ES-I3 (cell line): ENCODE data around the gene SBK3.
A peak's percentile ranks its signal among the peaks of the same experiment; 100 is the strongest.
"Not testable (repeated sequence)": the region's sequence is repeated elsewhere in the genome, so short reads cannot be mapped to it uniquely, and the experiment has no call there.

Source experiments
- H3K36me3 ChIP-seq: 2 replicates; pipeline ENCODE4 v1.6.1; 2013; ENCODE audit warnings: mild to moderate bottlenecking, low read length, control low read depth, moderate library complexity; ENCODE audit not compliant: insufficient read depth
- H3K4me1 ChIP-seq: 2 replicates; pipeline ENCODE4 v1.6.1; 2013; ENCODE audit warnings: mild to moderate bottlenecking, control low read depth, low read length; ENCODE audit not compliant: insufficient read depth
- H3K9ac ChIP-seq: 2 replicates; pipeline ENCODE4 v1.6.1; 2013; ENCODE audit warnings: low read depth, mild to moderate bottlenecking, low read length, moderate library complexity
- H3K9me3 ChIP-seq: 2 replicates; pipeline ENCODE4 v1.6.1; 2013; ENCODE audit warnings: mild to moderate bottlenecking, low read length, moderate library complexity; ENCODE audit not compliant: control insufficient read depth, insufficient read depth

Gene SBK3

DNA sequence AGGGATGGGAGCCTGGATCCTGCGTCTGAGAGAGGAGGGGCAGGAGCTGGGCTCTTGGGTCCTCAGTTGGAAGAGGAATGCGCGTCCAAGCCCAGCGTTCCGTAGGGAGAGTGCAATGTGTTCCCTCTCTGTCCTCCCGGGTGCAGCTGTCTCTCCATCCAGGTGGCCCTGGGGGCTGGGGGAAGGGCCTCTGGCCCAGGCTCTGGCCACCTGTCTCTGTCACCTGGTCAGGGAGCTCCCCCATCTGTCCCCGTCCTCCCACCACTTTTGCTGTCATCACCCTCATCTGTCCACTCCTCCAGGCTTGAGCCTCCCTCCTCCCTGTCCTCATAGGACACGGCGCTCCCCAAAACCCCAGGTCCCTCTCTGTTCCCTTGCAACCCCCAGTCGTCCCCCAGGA, 4.7 kb downstream of the SBK3 start:
- Histone ChIP-seq H3K4me1 (peaks cover 14% of the 10 kb centered on the region; the same call in 1 of the 2 replicates), H3K36me3 (peaks cover 1% of the 10 kb centered on the region), H3K9me3 (no peaks in the 10 kb centered on the region), H3K9ac (no peak overlapping the region)

DNA sequence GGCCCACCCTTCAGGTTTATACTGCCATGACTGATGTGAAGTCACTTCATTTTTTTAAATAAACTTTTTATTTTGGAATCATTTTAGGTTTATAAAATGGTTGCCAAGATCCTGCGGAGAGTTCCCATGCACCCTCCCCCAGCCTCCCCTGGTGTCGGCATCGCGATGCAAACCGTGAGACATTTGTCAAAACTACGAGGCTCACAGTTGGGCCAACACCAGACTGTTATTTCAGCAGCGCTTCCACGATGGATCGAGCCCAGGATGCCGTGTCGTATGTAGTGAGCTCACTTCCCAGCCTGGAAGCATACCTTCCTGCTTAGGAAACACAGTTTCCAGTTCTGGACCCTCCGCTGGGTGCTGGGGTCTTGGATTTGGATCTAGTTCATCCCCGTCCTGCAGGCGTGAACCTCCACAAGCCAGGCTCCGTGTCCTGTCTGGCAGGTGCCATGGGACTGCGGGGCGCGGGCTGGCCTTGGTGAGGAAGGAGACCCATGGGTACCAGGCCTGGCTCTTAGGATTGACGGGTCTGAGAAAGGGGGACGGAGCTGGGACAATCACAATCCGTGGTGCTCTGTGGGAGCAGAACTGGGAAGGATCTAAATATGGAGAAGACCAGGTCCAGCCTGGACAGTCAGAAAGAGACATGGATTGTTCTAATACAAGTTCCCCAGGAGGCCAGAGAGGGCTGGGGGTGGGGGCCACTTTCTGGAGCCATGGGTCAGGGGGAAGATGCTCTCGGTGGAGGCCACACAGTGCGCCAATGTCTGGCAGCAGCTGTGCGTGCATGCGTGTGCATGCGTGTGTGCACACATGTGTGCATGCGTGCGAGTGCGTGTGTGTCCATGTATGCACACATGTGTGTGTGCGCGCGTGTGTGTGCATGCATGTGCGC, 6.0 kb downstream of the SBK3 start:
- H3K9me3 ChIP-seq, result no peaks in the 10 kb centered on the region
- no peak overlapping the region for H3K9ac ChIP-seq
- peaks cover 6% of the 10 kb centered on the region; the same call in 1 of the 2 replicates for H3K4me1 ChIP-seq
- peaks cover 2% of the 10 kb centered on the region for H3K36me3 ChIP-seq

GRCh38 chr19:55538132-55538531, 7.2 kb downstream of the SBK3 start:
- Histone ChIP-seq H3K4me1 (peaks cover 6% of the 10 kb centered on the region; the same call in 1 of the 2 replicates), H3K9me3 (no peaks in the 10 kb centered on the region), H3K36me3 (peaks cover 2% of the 10 kb centered on the region; the same call in 1 of the 2 replicates), H3K9ac (peak overlapping the region; percentile 9; the same call in 1 of the 2 replicates)

- peak overlapping the region; percentile 9; the same call in 1 of the 2 replicates for H3K9ac ChIP-seq
Measured at GRCh38 chr19:55537741-55538111, 7.6 kb downstream of the SBK3 start.

GRCh38 chr19:55536951-55537740, 8.2 kb downstream of the SBK3 start, which contains the start of gene SBK2:
TSS of gene SBK2 (minus strand) at chr19:55537133. CDS start at chr19:55536294, 839 bp downstream.
- no peaks in the 10 kb centered on the region for H3K9me3 ChIP-seq

More at GRCh38 chr19:55537741-55538111, 7.6 kb downstream of the SBK3 start:
- peaks cover 6% of the 10 kb centered on the region; the same call in 1 of the 2 replicates for H3K4me1 ChIP-seq
- no peaks in the 10 kb centered on the region for H3K9me3 ChIP-seq
- H3K36me3 ChIP-seq, result peaks cover 2% of the 10 kb centered on the region; the same call in 1 of the 2 replicates

DNA sequence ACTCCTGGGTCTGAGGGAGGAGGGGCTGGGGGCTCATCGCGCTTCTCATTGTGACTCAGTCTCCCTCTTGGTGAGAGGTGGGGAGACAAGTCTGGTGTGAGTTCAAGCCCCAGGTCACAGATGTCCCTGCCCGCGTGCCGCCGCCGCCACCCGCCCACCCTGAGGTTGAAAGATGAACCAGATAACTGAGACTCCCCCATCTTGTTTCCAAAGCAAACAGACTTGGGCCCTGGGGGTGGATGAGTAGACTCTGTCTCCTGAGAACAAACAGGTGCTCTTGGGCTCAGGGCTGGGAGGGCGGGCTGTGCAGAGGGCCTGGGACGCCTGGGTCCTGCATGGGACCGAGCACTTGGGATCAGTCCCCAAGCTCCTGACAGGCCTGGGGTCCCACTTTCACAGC, 9.0 kb downstream of the SBK3 start:
- peaks cover 2% of the 10 kb centered on the region; the same call in 1 of the 2 replicates for H3K36me3 ChIP-seq
- H3K9me3 ChIP-seq, result no peaks in the 10 kb centered on the region
- peaks cover 6% of the 10 kb centered on the region; the same call in 1 of the 2 replicates for H3K4me1 ChIP-seq

More at GRCh38 chr19:55536951-55537740, 8.2 kb downstream of the SBK3 start, which contains the start of gene SBK2:
- Histone ChIP-seq H3K36me3 (peaks cover 2% of the 10 kb centered on the region; the same call in 1 of the 2 replicates), H3K4me1 (peaks cover 6% of the 10 kb centered on the region; the same call in 1 of the 2 replicates), H3K9ac (peak within 1 kb of the TSS; percentile 44; the same call in 1 of the 2 replicates)

DNA sequence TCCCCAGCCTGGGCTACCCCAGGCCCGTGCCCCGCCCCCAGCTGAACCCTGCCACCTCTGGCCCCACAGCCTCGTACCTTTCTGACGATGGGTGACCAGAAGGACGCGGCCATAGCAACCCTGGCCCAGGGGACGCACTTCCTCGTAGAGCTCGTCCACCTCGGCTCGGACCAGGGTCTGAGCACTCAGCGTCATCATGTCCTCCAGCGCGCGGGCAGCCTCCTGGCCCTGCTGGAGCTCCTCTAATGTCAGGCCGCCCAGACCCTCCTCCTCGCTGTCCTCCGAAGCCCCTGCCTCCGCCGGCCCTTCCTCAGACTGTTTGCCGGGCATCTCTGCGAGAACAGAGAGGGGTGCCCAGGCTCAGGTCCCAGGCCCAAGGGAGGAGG, 9.4 kb downstream of the SBK3 start:
- H3K36me3 ChIP-seq, result peaks cover 2% of the 10 kb centered on the region; the same call in 1 of the 2 replicates
- no peaks in the 10 kb centered on the region for H3K9me3 ChIP-seq
- H3K9ac ChIP-seq, result no peak overlapping the region
- peaks cover 6% of the 10 kb centered on the region; the same call in 1 of the 2 replicates for H3K4me1 ChIP-seq

More for the DNA sequence above, 9.0 kb downstream of the SBK3 start:
- H3K9ac ChIP-seq, result peak overlapping the region; percentile 44; the same call in 1 of the 2 replicates

- Histone ChIP-seq H3K36me3 (peaks cover 2% of the 10 kb centered on the region; the same call in 1 of the 2 replicates), H3K4me1 (peaks cover 6% of the 10 kb centered on the region; the same call in 1 of the 2 replicates), H3K9ac (no peak overlapping the region), H3K9me3 (no peaks in the 10 kb centered on the region)
Measured at GRCh38 chr19:55535173-55535964, 10.0 kb downstream of the SBK3 start.

DNA sequence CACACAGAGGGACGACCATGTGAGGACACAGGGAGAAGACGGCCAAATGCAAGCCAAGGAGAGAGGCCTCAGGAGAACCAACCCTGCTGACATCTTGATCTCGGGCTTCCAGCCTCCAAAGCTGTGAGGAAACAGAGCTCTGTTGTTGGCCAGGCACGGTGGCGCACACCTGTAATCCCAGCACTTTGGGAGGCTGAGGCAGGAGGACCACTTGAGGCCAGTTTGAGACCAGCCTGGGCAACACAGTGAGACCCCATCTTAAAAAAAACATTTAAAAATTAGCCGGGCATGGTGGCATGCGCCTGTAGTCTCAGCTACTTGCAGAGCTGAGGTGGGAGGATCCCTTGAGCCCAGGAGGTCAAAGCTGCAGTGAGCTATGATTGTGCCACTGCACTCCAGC, 11.1 kb downstream of the SBK3 start:
- H3K4me1 ChIP-seq, H3K9ac ChIP-seq, H3K9me3 ChIP-seq, H3K36me3 ChIP-seq: not testable (repeated sequence)

GRCh38 chr19:55530996-55531395, 14.3 kb downstream of the SBK3 start:
- Histone ChIP-seq H3K9me3 (no peaks in the 10 kb centered on the region), H3K36me3 (peaks cover 2% of the 10 kb centered on the region; the same call in 1 of the 2 replicates), H3K4me1 (peaks cover 4% of the 10 kb centered on the region; the same call in 1 of the 2 replicates), H3K9ac (no peak overlapping the region)

DNA sequence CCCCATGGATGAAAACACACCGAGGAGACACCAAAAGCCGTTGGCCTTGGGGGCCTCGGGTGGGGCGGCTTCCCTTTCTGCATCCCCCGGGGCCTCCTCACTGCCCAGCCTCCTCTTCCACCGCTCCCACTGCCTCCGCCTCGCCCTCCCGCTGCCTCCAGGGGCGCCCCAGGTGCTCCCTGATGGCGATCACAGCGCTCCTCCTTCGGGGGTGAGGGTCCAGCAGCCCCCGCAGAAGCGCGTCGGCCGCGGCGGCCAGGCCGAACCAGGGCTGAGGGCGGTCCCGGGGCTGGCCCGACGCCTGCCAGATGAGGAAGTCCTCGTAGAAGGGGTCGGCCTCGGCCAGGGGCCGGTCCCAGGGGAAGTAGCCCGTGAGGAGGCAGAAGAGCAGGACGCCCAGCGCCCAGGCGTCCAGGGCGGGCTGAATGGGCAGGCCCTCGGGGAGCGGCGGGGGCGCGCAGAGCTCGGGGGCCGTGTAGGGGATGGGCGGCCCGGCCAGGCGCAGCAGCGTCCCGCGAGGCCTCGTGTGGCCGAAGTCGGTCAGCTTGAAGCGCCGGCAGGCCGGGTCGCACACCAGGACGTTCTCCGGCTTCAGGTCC, 15.6 kb downstream of the SBK3 start:
- no peaks in the 10 kb centered on the region for H3K36me3 ChIP-seq
- no peak overlapping the region for H3K9ac ChIP-seq
- peaks cover 4% of the 10 kb centered on the region; the same call in 1 of the 2 replicates for H3K4me1 ChIP-seq
- no peaks in the 10 kb centered on the region for H3K9me3 ChIP-seq

GRCh38 chr19:55528030-55528803, 17.1 kb downstream of the SBK3 start:
- H3K4me1 ChIP-seq, result peaks cover 4% of the 10 kb centered on the region; the same call in 1 of the 2 replicates
- H3K36me3 ChIP-seq, result no peaks in the 10 kb centered on the region
- no peaks in the 10 kb centered on the region for H3K9me3 ChIP-seq
- H3K9ac ChIP-seq, result no peak overlapping the region
